Neural progenitor cell (in vitro differentiated cells): ENCODE measurements around the gene CCDC185. TPM values are rescaled to one million over a fixed set of nuclear protein-coding genes. Genes with fewer than 3 reads are reported as not detected.

Experiments used
- DNase-seq: peaks from one replicate; pipeline ENCODE4 v3.0.0-alpha.2; 2016; ENCODE audit warnings: low spot score
- H2AFZ ChIP-seq: fragments of 200-600 bp; sonication (generic); replicated peaks from 2 replicates; pipeline ENCODE4 v1.6.1; 2016; ENCODE audit warnings: antibody characterized with exemption
- H3F3A ChIP-seq: fragments of 200-600 bp; sonication (generic); 2 replicates; pipeline ENCODE4 v1.6.1; 2016; ENCODE audit warnings: antibody characterized with exemption, low read depth
- H3K27ac ChIP-seq: fragments of 200-600 bp; sonication (generic); 2 replicates; pipeline ENCODE4 v1.5.1; 2016; ENCODE audit warnings: mild to moderate bottlenecking
- H3K27me3 ChIP-seq: fragments of 200-600 bp; sonication (generic); 2 replicates; pipeline ENCODE4 v1.6.1; 2016; ENCODE audit warnings: mild to moderate bottlenecking, moderate library complexity
- H3K36me3 ChIP-seq: fragments of 200-600 bp; sonication (generic); 2 replicates; pipeline ENCODE4 v1.5.1; 2016
- H3K4me1 ChIP-seq: fragments of 200-600 bp; sonication (generic); 2 replicates; pipeline ENCODE4 v1.6.1; 2016; ENCODE audit warnings: mixed run types
- H3K4me2 ChIP-seq: fragments of 200-600 bp; sonication (generic); 2 replicates; pipeline ENCODE4 v1.6.1; 2016
- H3K4me3 ChIP-seq: fragments of 200-600 bp; sonication (generic); 2 replicates; pipeline ENCODE4 v1.5.1; 2016
- H3K79me2 ChIP-seq: fragments of 200-600 bp; sonication (generic); 2 replicates; pipeline ENCODE4 v1.6.1; 2016; ENCODE audit warnings: low read depth
- H3K9ac ChIP-seq: fragments of 200-600 bp; sonication (generic); 2 replicates; pipeline ENCODE4 v1.6.1; 2016
- H3K9me3 ChIP-seq: fragments of 200-600 bp; sonication (generic); 2 replicates; pipeline ENCODE4 v1.5.1; 2016; ENCODE audit warnings: low read depth
- H4K20me1 ChIP-seq: fragments of 200-600 bp; sonication (generic); 2 replicates; pipeline ENCODE4 v1.6.1; 2016; ENCODE audit warnings: low read depth
- H3K27ac Mint-ChIP-seq: 3 replicates; pipeline ENCODE4 v1.8.0; 2021; ENCODE audit warnings: mixed read lengths
- H3K27me3 Mint-ChIP-seq: 2 replicates; pipeline ENCODE4 v1.8.0; 2022; ENCODE audit warnings: low read depth, mild to moderate bottlenecking, inconsistent platforms, moderate library complexity, mixed read lengths; ENCODE audit not compliant: insufficient read depth
- H3K36me3 Mint-ChIP-seq: 3 replicates; pipeline ENCODE4 v1.8.0; 2021; ENCODE audit warnings: mixed read lengths
- H3K4me1 Mint-ChIP-seq: 3 replicates; pipeline ENCODE4 v1.8.0; 2021; ENCODE audit warnings: mixed read lengths
- H3K4me3 Mint-ChIP-seq: 3 replicates; pipeline ENCODE4 v1.8.0; 2021; ENCODE audit warnings: mild to moderate bottlenecking, moderate library complexity, mixed read lengths
- H3K9me3 Mint-ChIP-seq: 3 replicates; pipeline ENCODE4 v1.8.0; 2020; ENCODE audit warnings: mixed read lengths
- CTCF ChIP-seq: fragments of 200-600 bp; sonication (generic); IDR thresholded peaks from 2 replicates; pipeline ENCODE4 v1.5.1; 2017; ENCODE audit warnings: antibody characterized with exemption, mild to moderate bottlenecking
- EZH2 ChIP-seq: fragments of 200-600 bp; sonication (generic); IDR thresholded peaks from 2 replicates; pipeline ENCODE4 v1.6.1; 2017; ENCODE audit warnings: antibody characterized with exemption, mild to moderate bottlenecking, moderate library complexity
- EZH2phosphoT487 ChIP-seq: fragments of 200-600 bp; sonication (generic); IDR thresholded peaks from 2 replicates; pipeline ENCODE4 v1.6.1; 2017; ENCODE audit warnings: antibody characterized with exemption
- total RNA-seq: library from RNA; depleted of rRNA; stranded (reverse); fragments of >200 nt; gene quantifications from 2 replicates; pipeline ENCODE4 v1.2.3, GENCODE V29; 2015; ENCODE audit warnings: low replicate concordance

The CCDC185 gene
- total RNA-seq, 1 donor from 2014 or later, result not detected

GRCh38 chr1:223426936-223427335 lies 33.7 kb downstream of the CCDC185 start:
- no peaks in the 10 kb centered on the region for H3K9me3 ChIP-seq

GRCh38 chr1:223429313-223429731 lies 36.1 kb downstream of the CCDC185 start:
- Mint-ChIP-seq H3K27ac (no peak overlapping the region), H3K4me1 (peaks cover 8% of the 10 kb centered on the region), H3K27me3 (peaks cover 2% of the 10 kb centered on the region), H3K9me3 (no peaks in the 10 kb centered on the region), H3K36me3 (no peaks in the 10 kb centered on the region), H3K4me3 (no peak overlapping the region)
- H3K79me2 ChIP-seq, result no peaks in the 10 kb centered on the region
- DNase-seq, result no peak
- no peaks in the 10 kb centered on the region for H3F3A ChIP-seq
- no peaks in the 10 kb centered on the region for H3K36me3 ChIP-seq
- no peak for TF ChIP-seq CTCF
- TF ChIP-seq EZH2phosphoT487, result no peak
- no peak for TF ChIP-seq EZH2
- H3K4me3 ChIP-seq, result no peak overlapping the region
- no peak overlapping the region for H3K4me2 ChIP-seq
- H3K27ac ChIP-seq, result no peak overlapping the region
- H2AFZ ChIP-seq, result no peak overlapping the region
- no peaks in the 10 kb centered on the region for H3K9me3 ChIP-seq
- H3K9ac ChIP-seq, result no peak overlapping the region
- H4K20me1 ChIP-seq, result no peaks in the 10 kb centered on the region
- peaks cover 5% of the 10 kb centered on the region for H3K4me1 ChIP-seq
- H3K27me3 ChIP-seq, result no peaks in the 10 kb centered on the region

More at GRCh38 chr1:223426936-223427335, 33.7 kb downstream of the CCDC185 start:
- no peaks in the 10 kb centered on the region for H3F3A ChIP-seq
- no peak overlapping the region for H3K4me3 ChIP-seq
- Mint-ChIP-seq H3K4me1 (peaks cover 3% of the 10 kb centered on the region), H3K9me3 (no peaks in the 10 kb centered on the region), H3K27me3 (no peaks in the 10 kb centered on the region), H3K27ac (no peak overlapping the region), H3K36me3 (no peaks in the 10 kb centered on the region), H3K4me3 (no peak overlapping the region)
- no peaks in the 10 kb centered on the region for H3K4me1 ChIP-seq
- no peak overlapping the region for H3K27ac ChIP-seq
- H4K20me1 ChIP-seq, result no peaks in the 10 kb centered on the region
- no peaks in the 10 kb centered on the region for H3K79me2 ChIP-seq
- no peak overlapping the region for H2AFZ ChIP-seq
- H3K27me3 ChIP-seq, result no peaks in the 10 kb centered on the region
- DNase-seq, result no peak
- no peaks in the 10 kb centered on the region for H3K36me3 ChIP-seq
- TF ChIP-seq CTCF (no peak), EZH2phosphoT487 (no peak), EZH2 (no peak)
- H3K9ac ChIP-seq, result no peak overlapping the region
- no peak overlapping the region for H3K4me2 ChIP-seq

- no peaks in the 10 kb centered on the region for H3F3A ChIP-seq
- peaks cover 8% of the 10 kb centered on the region for H3K4me1 Mint-ChIP-seq
- H3K79me2 ChIP-seq, result no peaks in the 10 kb centered on the region
- H3K4me3 Mint-ChIP-seq, result no peak overlapping the region
- H3K9me3 Mint-ChIP-seq, result no peaks in the 10 kb centered on the region
- H3K9me3 ChIP-seq, result no peaks in the 10 kb centered on the region
- no peaks in the 10 kb centered on the region for H4K20me1 ChIP-seq
- H3K27me3 Mint-ChIP-seq, result peaks cover 2% of the 10 kb centered on the region
- no peaks in the 10 kb centered on the region for H3K36me3 ChIP-seq
- no peak for TF ChIP-seq EZH2phosphoT487
- TF ChIP-seq EZH2, result no peak
- TF ChIP-seq CTCF, result no peak
- peaks cover 5% of the 10 kb centered on the region for H3K4me1 ChIP-seq
- H3K27me3 ChIP-seq, result no peaks in the 10 kb centered on the region
- no peak overlapping the region for H3K4me2 ChIP-seq
- H3K9ac ChIP-seq, result no peak overlapping the region
- DNase-seq, result no peak
- no peak overlapping the region for H3K4me3 ChIP-seq
- H2AFZ ChIP-seq, result no peak overlapping the region
- no peaks in the 10 kb centered on the region for H3K36me3 Mint-ChIP-seq
- H3K27ac ChIP-seq, result no peak overlapping the region
- H3K27ac Mint-ChIP-seq, result no peak overlapping the region
Observed at GRCh38 chr1:223429821-223430220, 36.6 kb downstream of the CCDC185 start.
